Measurements from ENCODE around the gene NTF3. TPM values are rescaled to one million over a fixed set of nuclear protein-coding genes. Genes with fewer than 3 reads are reported as not detected.

NTF3 gene
- total RNA-seq, 1 experiment from 2014 or later = not detected

GRCh38 chr12:5428332-5429221, 3.3 kb upstream of the NTF3 start:
- no peaks in the 10 kb centered on the region for H3K27me3 ChIP-seq (ENCODE audit: insufficient read depth, low read length)
- no peaks in the 10 kb centered on the region for H3K36me3 ChIP-seq (ENCODE audit: control insufficient read depth in 1 of 2, insufficient read depth in 2 of 2, low read length in 2 of 2)
- ChIA-PET CTCF (interaction anchor here (0.8 to 1.5 kb wide), 9 partner anchors 9 to 610 kb away, joined by 3 to 11 read pairs (median 4); no protein-coding TSS in a partner anchor), POLR2A (no interaction called here), RAD21 (ENCODE audit: low non-redundant PET in 1 of 2, low total read pairs in 2 of 2, uncharacterized antibody in 2 of 2, unreplicated experiment in 2 of 2) (no interaction called here)
- ATAC-seq (peak; percentile 65), DNase-seq (ENCODE audit: low read depth, low spot score) (no peak)
- no peaks in the 10 kb centered on the region for H3K79me2 ChIP-seq (ENCODE audit: insufficient read depth, low read length)
- no peak overlapping the region for H2AFZ ChIP-seq (ENCODE audit: low read depth, low read length, poor library complexity, severe bottlenecking)
- H3K4me1 ChIP-seq (ENCODE audit: control insufficient read depth in 1 of 2, insufficient read depth in 2 of 2, low read length in 2 of 2) = peaks cover 0 to 5% of the 10 kb centered on the region in 2 experiments; a peak in 2 of 4 replicates
- no TSS peak for BruUV-seq (replicated peaks)
- H4K20me1 ChIP-seq (ENCODE audit: insufficient read depth) = no peaks in the 10 kb centered on the region
- no peak overlapping the region; a peak in 1 of 4 replicates for H3K4me3 ChIP-seq (replicated peaks in 1 of 2; ENCODE audit: low read depth in 1 of 2, low read length in 2 of 2)
- no peaks in the 10 kb centered on the region for H3K9me2 ChIP-seq (ENCODE audit: insufficient read depth)
- TF ChIP-seq ZFX (IDR thresholded peaks at IDR 0.05) (no peak), CBX3 (IDR thresholded peaks at IDR 0.05; ENCODE audit: low read depth) (no peak), POLR2AphosphoS5 (IDR thresholded peaks at IDR 0.05; ENCODE audit: low read depth, low read length) (no peak), TCF7L2 (IDR thresholded peaks at IDR 0.05; ENCODE audit: borderline replicate concordance, extremely low read depth, insufficient read depth, insufficient read length) (no peak), SP1 (IDR thresholded peaks at IDR 0.05; ENCODE audit: low read depth) (no peak), YY1 (IDR thresholded peaks at IDR 0.05; ENCODE audit: extremely low read depth, insufficient replicate concordance, low read depth, low read length) (no peak), JUND (IDR thresholded peaks at IDR 0.05) (no peak), RAD21 (IDR thresholded peaks at IDR 0.05; ENCODE audit: low read depth) (peak; percentile 54), CEBPB (IDR thresholded peaks at IDR 0.05; ENCODE audit: low read depth) (no peak), ATF3 (IDR thresholded peaks at IDR 0.05) (no peak), EGR1 (IDR thresholded peaks at IDR 0.05; ENCODE audit: low read depth) (no peak), SIN3A (IDR thresholded peaks at IDR 0.05; ENCODE audit: low read depth) (no peak), EZH2phosphoT487 (IDR thresholded peaks at IDR 0.05; ENCODE audit: borderline replicate concordance) (no peak)
- TF ChIP-seq, protein P1, sequence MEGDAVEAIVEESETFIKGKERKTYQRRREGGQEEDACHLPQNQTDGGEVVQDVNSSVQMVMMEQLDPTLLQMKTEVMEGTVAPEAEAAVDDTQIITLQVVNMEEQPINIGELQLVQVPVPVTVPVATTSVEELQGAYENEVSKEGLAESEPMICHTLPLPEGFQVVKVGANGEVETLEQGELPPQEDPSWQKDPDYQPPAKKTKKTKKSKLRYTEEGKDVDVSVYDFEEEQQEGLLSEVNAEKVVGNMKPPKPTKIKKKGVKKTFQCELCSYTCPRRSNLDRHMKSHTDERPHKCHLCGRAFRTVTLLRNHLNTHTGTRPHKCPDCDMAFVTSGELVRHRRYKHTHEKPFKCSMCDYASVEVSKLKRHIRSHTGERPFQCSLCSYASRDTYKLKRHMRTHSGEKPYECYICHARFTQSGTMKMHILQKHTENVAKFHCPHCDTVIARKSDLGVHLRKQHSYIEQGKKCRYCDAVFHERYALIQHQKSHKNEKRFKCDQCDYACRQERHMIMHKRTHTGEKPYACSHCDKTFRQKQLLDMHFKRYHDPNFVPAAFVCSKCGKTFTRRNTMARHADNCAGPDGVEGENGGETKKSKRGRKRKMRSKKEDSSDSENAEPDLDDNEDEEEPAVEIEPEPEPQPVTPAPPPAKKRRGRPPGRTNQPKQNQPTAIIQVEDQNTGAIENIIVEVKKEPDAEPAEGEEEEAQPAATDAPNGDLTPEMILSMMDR (IDR thresholded peaks at IDR 0.05 in 2 of 3, conservative IDR thresholded peaks at IDR 0.05 in 1 of 3; ENCODE audit: borderline replicate concordance in 1 of 3, insufficient read depth in 1 of 3, low read depth in 2 of 3, low read length in 2 of 3) = peak; percentile 31 to 43 (median 33); a peak in 5 of 6 replicates
- TF ChIP-seq, protein P2, sequence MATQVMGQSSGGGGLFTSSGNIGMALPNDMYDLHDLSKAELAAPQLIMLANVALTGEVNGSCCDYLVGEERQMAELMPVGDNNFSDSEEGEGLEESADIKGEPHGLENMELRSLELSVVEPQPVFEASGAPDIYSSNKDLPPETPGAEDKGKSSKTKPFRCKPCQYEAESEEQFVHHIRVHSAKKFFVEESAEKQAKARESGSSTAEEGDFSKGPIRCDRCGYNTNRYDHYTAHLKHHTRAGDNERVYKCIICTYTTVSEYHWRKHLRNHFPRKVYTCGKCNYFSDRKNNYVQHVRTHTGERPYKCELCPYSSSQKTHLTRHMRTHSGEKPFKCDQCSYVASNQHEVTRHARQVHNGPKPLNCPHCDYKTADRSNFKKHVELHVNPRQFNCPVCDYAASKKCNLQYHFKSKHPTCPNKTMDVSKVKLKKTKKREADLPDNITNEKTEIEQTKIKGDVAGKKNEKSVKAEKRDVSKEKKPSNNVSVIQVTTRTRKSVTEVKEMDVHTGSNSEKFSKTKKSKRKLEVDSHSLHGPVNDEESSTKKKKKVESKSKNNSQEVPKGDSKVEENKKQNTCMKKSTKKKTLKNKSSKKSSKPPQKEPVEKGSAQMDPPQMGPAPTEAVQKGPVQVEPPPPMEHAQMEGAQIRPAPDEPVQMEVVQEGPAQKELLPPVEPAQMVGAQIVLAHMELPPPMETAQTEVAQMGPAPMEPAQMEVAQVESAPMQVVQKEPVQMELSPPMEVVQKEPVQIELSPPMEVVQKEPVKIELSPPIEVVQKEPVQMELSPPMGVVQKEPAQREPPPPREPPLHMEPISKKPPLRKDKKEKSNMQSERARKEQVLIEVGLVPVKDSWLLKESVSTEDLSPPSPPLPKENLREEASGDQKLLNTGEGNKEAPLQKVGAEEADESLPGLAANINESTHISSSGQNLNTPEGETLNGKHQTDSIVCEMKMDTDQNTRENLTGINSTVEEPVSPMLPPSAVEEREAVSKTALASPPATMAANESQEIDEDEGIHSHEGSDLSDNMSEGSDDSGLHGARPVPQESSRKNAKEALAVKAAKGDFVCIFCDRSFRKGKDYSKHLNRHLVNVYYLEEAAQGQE (IDR thresholded peaks at IDR 0.05; ENCODE audit: low read depth) = no peak
- TF ChIP-seq, protein P3, sequence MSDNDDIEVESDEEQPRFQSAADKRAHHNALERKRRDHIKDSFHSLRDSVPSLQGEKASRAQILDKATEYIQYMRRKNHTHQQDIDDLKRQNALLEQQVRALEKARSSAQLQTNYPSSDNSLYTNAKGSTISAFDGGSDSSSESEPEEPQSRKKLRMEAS (IDR thresholded peaks at IDR 0.05) = no peak
- no peak overlapping the region for H3K9ac ChIP-seq (ENCODE audit: low read length)
- peak overlapping the region; percentile 50 for H3K4me2 ChIP-seq (ENCODE audit: low read length)
- H3K9me3 ChIP-seq (ENCODE audit: control insufficient read depth in 1 of 2, insufficient read depth in 1 of 2, low read depth in 1 of 2, low read length in 2 of 2) = no peaks in the 10 kb centered on the region
- no peak overlapping the region for H3K27ac ChIP-seq (ENCODE audit: low read depth, low read length)
- intact Hi-C loops (cut with micrococcal nuclease) = no loop called here
